BE2C (cell line): ENCODE results near the gene ZNF581.

Experiments used
- DNase-seq: peaks from one replicate; pipeline ENCODE4 v3.0.0-alpha.2; 2020
- H3K27me3 ChIP-seq: fragments of 250-450 bp; sonication (Bioruptor Pico); 2 replicates; pipeline ENCODE4 v1.5.1; 2020; ENCODE audit warnings: mild to moderate bottlenecking
- H3K36me3 ChIP-seq: fragments of 250-450 bp; sonication (Bioruptor Pico); 2 replicates; pipeline ENCODE4 v1.5.1; 2020; ENCODE audit warnings: mild to moderate bottlenecking
- H3K4me1 ChIP-seq: fragments of 250-450 bp; sonication (Bioruptor Pico); 2 replicates; pipeline ENCODE4 v1.5.1; 2020
- H3K4me3 ChIP-seq: 2 replicates; pipeline ENCODE4 v1.5.1; 2011; ENCODE audit warnings: low read depth, low read length
- H3K9me3 ChIP-seq: fragments of 250-450 bp; sonication (Bioruptor Pico); 2 replicates; pipeline ENCODE4 v1.5.1; 2020
- CTCF ChIP-seq: IDR thresholded peaks from 2 replicates; pipeline ENCODE4 v1.5.1; 2012; ENCODE audit warnings: mild to moderate bottlenecking, low read depth, low read length

The ZNF581 gene

GRCh38 chr19:55602104-55603001 lies 41.1 kb upstream of the ZNF581 start:
- peaks cover 7% of the 10 kb centered on the region; the same call in 1 of the 2 replicates for H3K4me1 ChIP-seq
- no peak overlapping the region for H3K4me3 ChIP-seq
- no peaks in the 10 kb centered on the region for H3K27me3 ChIP-seq
- DNase-seq, result no peak
- H3K36me3 ChIP-seq, result peaks cover 7% of the 10 kb centered on the region
- TF ChIP-seq CTCF, result no peak
- H3K9me3 ChIP-seq, result no peaks in the 10 kb centered on the region

- Histone ChIP-seq H3K27me3 (no peaks in the 10 kb centered on the region), H3K4me3 (no peak overlapping the region), H3K4me1 (peaks cover 6% of the 10 kb centered on the region; the same call in 1 of the 2 replicates), H3K9me3 (no peaks in the 10 kb centered on the region), H3K36me3 (peaks cover 7% of the 10 kb centered on the region)
- no peak for DNase-seq
- TF ChIP-seq CTCF, result no peak
These were observed 40.3 kb upstream of the ZNF581 start for GRCh38 chr19:55603115-55603514.

DNA sequence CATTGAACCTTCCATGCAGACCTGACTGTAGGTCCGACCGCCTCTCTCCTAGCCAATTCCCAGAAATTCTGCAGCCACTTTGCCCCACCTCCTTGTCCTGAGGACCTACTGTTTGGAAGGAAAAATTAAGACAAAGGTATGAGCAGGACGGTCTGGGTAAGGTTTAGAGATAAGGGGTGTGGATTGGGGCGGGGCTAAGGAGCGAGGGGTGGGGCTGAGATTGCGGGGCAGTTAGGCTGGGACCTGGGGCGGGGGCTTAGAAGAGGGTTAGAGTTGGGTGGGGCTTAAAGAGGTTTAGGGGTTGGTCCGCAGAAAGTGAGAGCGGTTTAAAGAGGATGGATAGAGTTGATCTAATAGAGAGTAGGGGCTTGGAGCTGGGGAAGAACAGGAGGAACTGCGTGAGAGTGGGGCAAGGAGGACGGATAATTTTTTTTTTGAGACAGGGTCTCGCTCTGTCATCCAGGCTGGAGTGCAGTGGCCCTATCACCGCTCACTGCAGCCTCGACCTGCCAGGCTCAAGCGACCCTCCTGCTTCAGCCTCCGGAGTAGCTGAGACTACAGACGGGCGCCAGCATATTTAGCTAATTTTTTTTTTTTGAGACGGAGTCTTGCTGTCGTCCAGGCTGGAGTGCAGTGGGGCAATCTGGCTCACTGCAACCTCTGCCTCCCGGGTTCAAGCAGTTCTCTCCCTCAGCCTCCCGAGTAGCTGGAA lies 39.7 kb upstream of the ZNF581 start:
- no peak for DNase-seq
- Histone ChIP-seq H3K4me3 (no peak overlapping the region), H3K4me1 (no peaks in the 10 kb centered on the region; the same call in 1 of the 2 replicates), H3K27me3 (no peaks in the 10 kb centered on the region), H3K9me3 (no peaks in the 10 kb centered on the region), H3K36me3 (peaks cover 7% of the 10 kb centered on the region)
- no peak for TF ChIP-seq CTCF

DNA sequence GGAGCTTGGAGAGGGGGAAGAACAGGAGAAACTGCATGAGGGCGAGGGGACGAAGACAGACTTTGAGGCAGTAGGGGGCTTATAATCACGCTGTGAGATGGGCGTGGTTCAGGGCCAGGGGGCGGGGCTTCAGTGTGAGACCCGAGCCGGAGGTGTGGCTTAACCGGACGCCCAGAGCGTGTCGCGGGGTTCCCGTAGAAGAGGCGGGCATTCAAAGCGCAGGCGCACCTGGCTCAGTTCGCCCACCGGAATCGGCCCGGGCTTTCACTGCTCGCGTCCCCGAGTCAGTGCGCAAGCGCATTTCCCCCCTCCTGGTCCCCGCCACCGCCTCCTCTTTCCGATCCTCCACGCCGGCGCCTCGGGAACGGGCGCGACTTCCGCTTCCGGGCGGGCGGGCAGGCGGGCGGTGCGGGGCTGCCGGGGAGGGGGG lies 38.2 kb upstream of the ZNF581 start:
- peak overlapping the region; percentile 90 for H3K4me3 ChIP-seq

GRCh38 chr19:55605637-55606470 lies 37.6 kb upstream of the ZNF581 start, which contains the start of gene ZNF865:
Gene ZNF865, plus strand, starts transcription at chr19:55605647. Its CDS starts 7,972 bp downstream, at chr19:55613619.
- peak; percentile 79 for DNase-seq
- Histone ChIP-seq H3K4me3 (peak within 1 kb of the TSS; percentile 90), H3K4me1 (no peaks in the 10 kb centered on the region; the same call in 1 of the 2 replicates), H3K9me3 (no peaks in the 10 kb centered on the region), H3K27me3 (no peaks in the 10 kb centered on the region), H3K36me3 (peaks cover 7% of the 10 kb centered on the region)
- peak; percentile 90 for TF ChIP-seq CTCF

More for the DNA sequence above, 38.2 kb upstream of the ZNF581 start:
- no peak for TF ChIP-seq CTCF
- H3K4me1 ChIP-seq, result no peaks in the 10 kb centered on the region; the same call in 1 of the 2 replicates
- peaks cover 7% of the 10 kb centered on the region for H3K36me3 ChIP-seq
- H3K9me3 ChIP-seq, result no peaks in the 10 kb centered on the region
- no peaks in the 10 kb centered on the region for H3K27me3 ChIP-seq
- peak; percentile 98 for DNase-seq
